H1 (cell line): ENCODE results near the gene SFTPA1. TPM values are rescaled to one million over a fixed set of nuclear protein-coding genes. Genes with fewer than 3 reads are reported as not detected.

Experiments used
- BRCA1 ChIP-seq: IDR thresholded peaks from 2 replicates; pipeline ENCODE4 v1.6.1; 2012; ENCODE audit warnings: low read depth, low read length, improper control_type of control experiment
- CBX8 ChIP-seq: fragments of 300-800, 300-1000 bp; sonication (generic); IDR thresholded peaks from 2 replicates; pipeline ENCODE4 v1.7.1; 2016; ENCODE audit warnings: low read depth, low read length, borderline replicate concordance
- CHD7 ChIP-seq: fragments of 300-600 bp; sonication (generic); IDR thresholded peaks from 2 replicates; pipeline ENCODE4 v1.7.1; 2012; ENCODE audit warnings: low read length, moderate library complexity, mild to moderate bottlenecking, inconsistent platforms; ENCODE audit not compliant: insufficient replicate concordance
- HDAC2 ChIP-seq, 2 experiments: fragments of 300-600 bp in 1 of 2; sonication (generic) in 1 of 2; IDR thresholded peaks; 2 replicates each; pipeline ENCODE4 v1.6.1; 2011 to 2012; ENCODE audit warnings: low read depth in 2 of 2, low read length in 2 of 2, mild to moderate bottlenecking in 2 of 2, moderate library complexity in 2 of 2, borderline replicate concordance in 1 of 2, inconsistent platforms in 1 of 2
- HDAC6 ChIP-seq: IDR thresholded peaks from one replicate; pipeline ENCODE4 v1.7.1; 2012; ENCODE audit warnings: low read depth, mild to moderate bottlenecking, inconsistent platforms, low read length, moderate library complexity
- JUN ChIP-seq: IDR thresholded peaks from 2 replicates; pipeline ENCODE4 v1.6.1; 2011; ENCODE audit warnings: low read depth, mild to moderate bottlenecking, improper control_type of control experiment, low read length
- POLR2AphosphoS5 ChIP-seq: IDR thresholded peaks from 2 replicates; pipeline ENCODE4 v1.6.1; 2011; ENCODE audit warnings: low read depth, low read length
- SIX5 ChIP-seq: IDR thresholded peaks from 2 replicates; pipeline ENCODE4 v1.6.1; 2011; ENCODE audit warnings: mild to moderate bottlenecking, low read depth, low read length
- SP2 ChIP-seq: IDR thresholded peaks from 2 replicates; pipeline ENCODE4 v1.6.1; 2012; ENCODE audit warnings: mild to moderate bottlenecking, low read length, inconsistent platforms
- SUZ12 ChIP-seq: fragments of 200-600 bp; sonication (generic); IDR thresholded peaks from 2 replicates; pipeline ENCODE4 v1.6.1; 2012; ENCODE audit warnings: mild to moderate bottlenecking, inconsistent platforms, low read length, moderate library complexity, mixed read lengths
- polyA plus RNA-seq, 7 experiments: library from polyadenylated mRNA; depleted of rRNA in 3 of 7; stranded (reverse) in 5 of 7; unstranded in 2 of 7; fragments of >200 nt in 5 of 7; fragments of 200-250 nt in 2 of 7; gene quantifications; 1 replicate in 5 of 7; 2 replicates in 1 of 7; 4 replicates in 1 of 7; pipeline versions ENCODE4 v1.2.1 to v1.2.3, GENCODE V29; 2011 to 2013; ENCODE audit warnings: missing spikeins in 2 of 7, mixed read lengths in 2 of 7
- total RNA-seq: library from RNA; stranded (reverse); fragmentation: NEBNext Ultra II Directional; extraction: Animal tissue kit (Norgen Biotek cat#: 25700); gene quantifications from 2 replicates; pipeline ENCODE4 v1.2.1, GENCODE V29; 2021

The SFTPA1 gene
- total and polyA plus RNA-seq, 2 of the 8 experiments (the other 6 are each of a cell fraction or from before 2014, with no cell fraction given) = not detected

- no peak for TF ChIP-seq HDAC2 (IDR thresholded peaks at IDR 0.05; ENCODE audit: borderline replicate concordance in 1 of 2, low read depth in 2 of 2, low read length in 2 of 2)
- no peak for TF ChIP-seq BRCA1
- no peak for TF ChIP-seq SUZ12
- no peak for TF ChIP-seq HDAC6
- TF ChIP-seq SP2 = no peak
- no peak for TF ChIP-seq JUN
- TF ChIP-seq CHD7 = no peak
- TF ChIP-seq POLR2AphosphoS5 = no peak
- no peak for TF ChIP-seq CBX8
- no peak for TF ChIP-seq SIX5
Observed at GRCh38 chr10:79608505-79609375, 2.0 kb upstream of the SFTPA1 start (continued).
